ENCODE results near the gene SNHG17.

DNA sequence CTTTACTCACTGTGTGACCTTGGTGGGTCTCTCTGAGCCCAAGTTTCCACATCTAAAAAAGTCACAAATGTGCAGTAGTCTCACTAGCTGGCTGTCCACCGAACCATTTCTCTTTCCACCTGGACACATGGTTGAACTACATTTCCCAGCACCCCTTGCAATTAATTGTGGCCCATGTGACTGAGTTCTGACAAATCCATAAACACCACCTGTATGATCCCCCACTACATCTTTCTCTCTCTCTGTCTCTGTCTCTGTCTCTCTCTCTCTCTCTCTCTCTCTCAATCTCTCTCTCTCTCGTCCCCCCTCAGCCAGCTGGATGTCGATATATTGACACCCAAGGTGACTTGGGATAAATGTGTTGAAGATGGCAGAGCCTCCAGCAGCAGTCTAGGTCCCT, 42.8 kb downstream of the SNHG17 start:
- no peak for TF ChIP-seq GATA3 (IDR thresholded peaks at IDR 0.05; ENCODE audit: low read depth, low read length)
- no peak for TF ChIP-seq GATA2 (IDR thresholded peaks at IDR 0.05; ENCODE audit: low read depth, low read length)
